Fibroblast of skin of right quadriceps (primary cell): ENCODE measurements around the gene CNRIP1.
A peak's percentile ranks its signal among the peaks of the same experiment; 100 is the strongest.
"Not testable (repeated sequence)": the region's sequence is repeated elsewhere in the genome, so short reads cannot be mapped to it uniquely, and the experiment has no call there.

ENCODE experiments used
- DNase-seq: peaks from one replicate; pipeline ENCODE4 v3.0.0-alpha.2; 2013

The CNRIP1 gene

GRCh38 chr2:68319398-68320117 is at the start of gene CNRIP1:
Gene CNRIP1, minus strand, starts transcription at chr2:68319949. Its CDS starts 549 bp downstream, at chr2:68319400.
- peak; percentile 79 for DNase-seq

- DNase-seq, result no peak
These were observed 49.6 kb upstream of the CNRIP1 start for GRCh38 chr2:68369337-68369734.

GRCh38 chr2:68368654-68369336 is 49.0 kb upstream of the CNRIP1 start:
- peak; percentile 50 for DNase-seq

- no peak for DNase-seq
These were observed 48.4 kb upstream of the CNRIP1 start for GRCh38 chr2:68367953-68368653.

GRCh38 chr2:68366083-68366560 is 46.4 kb upstream of the CNRIP1 start:
- DNase-seq, result no peak

- no peak for DNase-seq
These were observed 45.3 kb upstream of the CNRIP1 start, which contains the start of gene PLEK for GRCh38 chr2:68365087-68365486. Gene PLEK, plus strand, starts transcription at chr2:68365282. Its CDS starts 70 bp downstream, at chr2:68365352.

GRCh38 chr2:68363721-68364120 is 44.0 kb upstream of the CNRIP1 start:
- DNase-seq, result no peak

GRCh38 chr2:68362749-68363148 is 43.0 kb upstream of the CNRIP1 start:
- no peak for DNase-seq

- peak; percentile 27 for DNase-seq
These were observed 42.3 kb upstream of the CNRIP1 start for GRCh38 chr2:68362069-68362468.

- no peak for DNase-seq
These were observed 40.1 kb upstream of the CNRIP1 start for GRCh38 chr2:68359889-68360288.

GRCh38 chr2:68357605-68358337 is 38.0 kb upstream of the CNRIP1 start:
- peak; percentile 21 for DNase-seq

- DNase-seq, result no peak
These were observed 37.0 kb upstream of the CNRIP1 start for GRCh38 chr2:68356599-68357239.

- no peak for DNase-seq
These were observed 33.1 kb upstream of the CNRIP1 start for GRCh38 chr2:68352651-68353391.

- no peak for DNase-seq
These were observed 32.2 kb upstream of the CNRIP1 start for GRCh38 chr2:68351997-68352396.

GRCh38 chr2:68349091-68349490 is 29.3 kb upstream of the CNRIP1 start:
- not testable (repeated sequence) for DNase-seq

GRCh38 chr2:68345129-68345875 is 25.6 kb upstream of the CNRIP1 start:
- no peak for DNase-seq

GRCh38 chr2:68344031-68344430 is 24.3 kb upstream of the CNRIP1 start:
- DNase-seq, result no peak

GRCh38 chr2:68342470-68342869 is 22.7 kb upstream of the CNRIP1 start:
- DNase-seq, result no peak

GRCh38 chr2:68341583-68341982 is 21.8 kb upstream of the CNRIP1 start:
- no peak for DNase-seq

GRCh38 chr2:68341062-68341329 is 21.2 kb upstream of the CNRIP1 start:
- DNase-seq, result no peak
